H9 (cell line): ENCODE results near the gene S100A16. TPM values are rescaled to one million over a fixed set of nuclear protein-coding genes. Genes with fewer than 3 reads are reported as not detected.

Experiments
- DNase-seq: peaks from one replicate; pipeline ENCODE4 v3.0.0-alpha.2; 2017
- H2AFZ ChIP-seq: one replicate; pipeline ENCODE4 v1.6.1; 2013; ENCODE audit warnings: mild to moderate bottlenecking, low read length, control low read depth, moderate library complexity
- H2AK5ac ChIP-seq: 2 replicates; pipeline ENCODE4 v1.6.1; 2013; ENCODE audit warnings: low read length, control low read depth, mixed read lengths; ENCODE audit not compliant: insufficient read length
- H2BK120ac ChIP-seq: one replicate; pipeline ENCODE4 v1.6.1; 2013; ENCODE audit warnings: low read depth, mild to moderate bottlenecking, low read length, control low read depth, inconsistent platforms; ENCODE audit not compliant: poor library complexity, severe bottlenecking
- H2BK12ac ChIP-seq: 2 replicates; pipeline ENCODE4 v1.6.1; 2013; ENCODE audit warnings: low read length, control low read depth, mixed read lengths, low read depth; ENCODE audit not compliant: insufficient read length
- H2BK15ac ChIP-seq: 2 replicates; pipeline ENCODE4 v1.6.1; 2013; ENCODE audit warnings: low read depth, low read length, control low read depth
- H2BK20ac ChIP-seq: one replicate; pipeline ENCODE4 v1.6.1; 2013; ENCODE audit warnings: low read depth, mild to moderate bottlenecking, low read length, control low read depth, inconsistent platforms; ENCODE audit not compliant: poor library complexity, severe bottlenecking
- H2BK5ac ChIP-seq: 2 replicates; pipeline ENCODE4 v1.6.1; 2013; ENCODE audit warnings: low read length, control low read depth, mixed read lengths; ENCODE audit not compliant: insufficient read length
- H3K14ac ChIP-seq: 2 replicates; pipeline ENCODE4 v1.6.1; 2013; ENCODE audit warnings: low read length, control low read depth; ENCODE audit not compliant: insufficient read depth
- H3K18ac ChIP-seq: 2 replicates; pipeline ENCODE4 v1.6.1; 2013; ENCODE audit warnings: low read depth, mild to moderate bottlenecking, mixed read lengths, low read length, control low read depth; ENCODE audit not compliant: insufficient read length
- H3K23ac ChIP-seq: 2 replicates; pipeline ENCODE4 v1.6.1; 2013; ENCODE audit warnings: low read length, control low read depth, mixed read lengths, low read depth; ENCODE audit not compliant: insufficient read length
- H3K23me2 ChIP-seq: 2 replicates; pipeline ENCODE4 v1.6.1; 2013; ENCODE audit warnings: low read depth, mild to moderate bottlenecking, mixed read lengths, low read length, control low read depth; ENCODE audit not compliant: insufficient read length, poor library complexity, severe bottlenecking
- H3K27ac ChIP-seq: 2 replicates; pipeline ENCODE4 v1.5.1; 2013; ENCODE audit warnings: low read length, control low read depth, mixed read lengths, low read depth; ENCODE audit not compliant: insufficient read length
- H3K27me3 ChIP-seq: 2 replicates; pipeline ENCODE4 v1.6.1; 2013; ENCODE audit warnings: low read length, control low read depth, inconsistent platforms; ENCODE audit not compliant: insufficient read depth
- H3K4ac ChIP-seq: 2 replicates; pipeline ENCODE4 v1.6.1; 2013; ENCODE audit warnings: low read depth, mild to moderate bottlenecking, control low read depth, inconsistent platforms, low read length, moderate library complexity
- H3K4me1 ChIP-seq: 2 replicates; pipeline ENCODE4 v1.6.1; 2013; ENCODE audit warnings: low read length, control low read depth, inconsistent platforms; ENCODE audit not compliant: insufficient read depth
- H3K4me2 ChIP-seq: 2 replicates; pipeline ENCODE4 v1.6.1; 2013; ENCODE audit warnings: low read length, control low read depth, mixed read lengths; ENCODE audit not compliant: insufficient read length, insufficient read depth
- H3K56ac ChIP-seq: 2 replicates; pipeline ENCODE4 v1.6.1; 2013; ENCODE audit warnings: low read depth, mild to moderate bottlenecking, mixed read lengths, low read length, control low read depth; ENCODE audit not compliant: insufficient read length
- H3K79me1 ChIP-seq: 2 replicates; pipeline ENCODE4 v1.6.1; 2013; ENCODE audit warnings: low read depth, mild to moderate bottlenecking, moderate library complexity, low read length, control low read depth, inconsistent platforms; ENCODE audit not compliant: insufficient read depth, poor library complexity, severe bottlenecking
- H3K79me2 ChIP-seq: 2 replicates; pipeline ENCODE4 v1.6.1; 2013; ENCODE audit warnings: low read length, control low read depth, inconsistent platforms; ENCODE audit not compliant: insufficient read depth
- H3K9ac ChIP-seq: 2 replicates; pipeline ENCODE4 v1.6.1; 2013; ENCODE audit warnings: low read length, control low read depth, mixed read lengths; ENCODE audit not compliant: insufficient read length; ENCODE audit errors: extremely low read depth
- H3K9me3 ChIP-seq: one replicate; pipeline ENCODE4 v1.6.1; 2013; ENCODE audit warnings: low read depth, low read length, inconsistent platforms; ENCODE audit not compliant: control insufficient read depth
- H3T11ph ChIP-seq: one replicate; pipeline ENCODE4 v1.6.1; 2013; ENCODE audit warnings: mild to moderate bottlenecking, low read length, control low read depth, inconsistent platforms
- H4K20me1 ChIP-seq: one replicate; pipeline ENCODE4 v1.6.1; 2013; ENCODE audit not compliant: control insufficient read depth, insufficient read length, insufficient read depth
- H4K5ac ChIP-seq: 2 replicates; pipeline ENCODE4 v1.6.1; 2013; ENCODE audit warnings: low read depth, mild to moderate bottlenecking, mixed read lengths, low read length, control low read depth; ENCODE audit not compliant: insufficient read length
- H4K8ac ChIP-seq: replicated peaks from 2 replicates; pipeline ENCODE4 v1.6.1; 2013; ENCODE audit warnings: low read length, control low read depth, mixed read lengths, low read depth; ENCODE audit not compliant: insufficient read length
- H4K91ac ChIP-seq: 2 replicates; pipeline ENCODE4 v1.6.1; 2013; ENCODE audit warnings: low read depth, mild to moderate bottlenecking, moderate library complexity, mixed read lengths, low read length, control low read depth; ENCODE audit not compliant: insufficient read length
- H3K27ac Mint-ChIP-seq, 3 experiments: 2 replicates in 2 of 3; 3 replicates in 1 of 3; pipeline ENCODE4 v1.8.0; 2020 to 2021; ENCODE audit warnings: mixed read lengths in 3 of 3, mild to moderate bottlenecking in 1 of 3, moderate library complexity in 1 of 3
- H3K27me3 Mint-ChIP-seq: 2 replicates; pipeline ENCODE4 v1.8.0; 2021; ENCODE audit warnings: low read depth, mild to moderate bottlenecking, moderate library complexity, mixed read lengths
- H3K36me3 Mint-ChIP-seq, 3 experiments: 2 replicates in 2 of 3; 3 replicates in 1 of 3; pipeline ENCODE4 v1.8.0; 2020 to 2021; ENCODE audit warnings: low read depth in 3 of 3, mixed read lengths in 3 of 3; ENCODE audit not compliant: insufficient read depth in 1 of 3
- H3K4me1 Mint-ChIP-seq, 2 experiments: 2 replicates each; pipeline ENCODE4 v1.8.0; 2020; ENCODE audit warnings: mixed read lengths in 2 of 2
- H3K4me3 Mint-ChIP-seq, 2 experiments: 2 replicates in 1 of 2; 3 replicates in 1 of 2; pipeline ENCODE4 v1.8.0; 2020 to 2021; ENCODE audit warnings: mild to moderate bottlenecking in 2 of 2, mixed read lengths in 2 of 2, moderate library complexity in 1 of 2
- H3K9me3 Mint-ChIP-seq, 2 experiments: 2 replicates in 1 of 2; 3 replicates in 1 of 2; pipeline ENCODE4 v1.8.0; 2020; ENCODE audit warnings: mild to moderate bottlenecking in 2 of 2, mixed read lengths in 2 of 2, moderate library complexity in 1 of 2
- CTCF ChIP-seq: fragments of 200-600 bp; sonication (generic); conservative IDR thresholded peaks from 3 replicates; pipeline ENCODE4 v1.8.0; 2021; ENCODE audit warnings: antibody characterized with exemption, mild to moderate bottlenecking
- WGBS: extraction: QIAGEN DNeasy Blood & Tissue Kit; methylation state at CpG from one replicate; pipeline ENCODE4 v1.1.7; 2013; ENCODE audit warnings: missing lambda C conversion rate, low lambda C conversion rate, mixed read lengths; ENCODE audit not compliant: insufficient read length; ENCODE audit errors: extremely low coverage; 5-methylcytosine and 5-hydroxymethylcytosine counted together
- total RNA-seq: library from RNA; stranded (reverse); gene quantifications from 2 replicates; pipeline ENCODE4 v1.2.1, GENCODE V29; 2021

The S100A16 gene
- total RNA-seq, 1 experiment from 2014 or later: 8.0 TPM

GRCh38 chr1:153608089-153608682 lies 4.8 kb downstream of the S100A16 start:
- H4K8ac ChIP-seq: no peak overlapping the region
- peak overlapping the region; percentile 27 for H3K18ac ChIP-seq
- H3K27ac Mint-ChIP-seq: peak overlapping the region in 1 of 3 experiments; percentile 78; a peak in 1 of 7 replicates
- no peaks in the 10 kb centered on the region for H3K9me3 ChIP-seq
- no peaks in the 10 kb centered on the region for H4K20me1 ChIP-seq
- no peak for DNase-seq
- H4K91ac ChIP-seq: no peak overlapping the region
- H3K36me3 Mint-ChIP-seq: peaks cover 0 to 6% (median 4%) of the 10 kb centered on the region in 3 experiments; a peak in 3 of 7 replicates
- no peak overlapping the region for H4K5ac ChIP-seq
- H3K27ac ChIP-seq: no peak overlapping the region
- no peak overlapping the region for H3K4ac ChIP-seq
- no peak overlapping the region for H3K56ac ChIP-seq
- peaks cover 2% of the 10 kb centered on the region for H3K27me3 Mint-ChIP-seq
- H3K4me1 Mint-ChIP-seq: peaks cover 34 to 44% of the 10 kb centered on the region in 2 experiments
- H2BK12ac ChIP-seq: no peak overlapping the region
- H3K4me3 Mint-ChIP-seq: 0 out of 5 replicates have a peak overlapping the region, but pooled peaks of 1 of the 2 experiments have one; percentile 23
- no peak overlapping the region for H2AFZ ChIP-seq
- no peak overlapping the region for H2BK120ac ChIP-seq
- H2BK15ac ChIP-seq: no peak overlapping the region
- H3K79me1 ChIP-seq: no peaks in the 10 kb centered on the region
- H2AK5ac ChIP-seq: no peak overlapping the region
- peaks cover 3% of the 10 kb centered on the region for H3K23me2 ChIP-seq
- H3K9ac ChIP-seq: no peak overlapping the region
- peak overlapping the region; percentile 45; the same call in 1 of the 2 replicates for H3K14ac ChIP-seq
- no peaks in the 10 kb centered on the region for H3K27me3 ChIP-seq
- H2BK20ac ChIP-seq: no peak overlapping the region
- H3K4me2 ChIP-seq: no peak overlapping the region
- H3T11ph ChIP-seq: no peak overlapping the region
- H3K79me2 ChIP-seq: no peaks in the 10 kb centered on the region
- H3K9me3 Mint-ChIP-seq: no peaks in the 10 kb centered on the region
- peaks cover 9% of the 10 kb centered on the region; the same call in 1 of the 2 replicates for H3K4me1 ChIP-seq
- H3K23ac ChIP-seq: no peak overlapping the region
- no peak overlapping the region for H2BK5ac ChIP-seq
- no peak for TF ChIP-seq CTCF
- WGBS: no CpG with 5 or more reads among the region's 7 CpGs
